SK-N-SH treated with all-trans-retinoic acid at 6 μM for 48 hours (cell line): ENCODE measurements around the gene CCDC38.
"Not testable (repeated sequence)": the region's sequence is repeated elsewhere in the genome, so short reads cannot be mapped to it uniquely, and the experiment has no call there.

Experiments used
- ATAC-seq: fragments of 200-7000 bp; cut with Tn5 transposase; 3 replicates; pipeline ENCODE4 v1.9.1; 2020; ENCODE audit warnings: mild to moderate bottlenecking, moderate library complexity
- ARNTL ChIP-seq: fragments of 450-650 bp; formaldehyde crosslinking; IDR thresholded peaks from 2 replicates; pipeline ENCODE4 v1.5.0; 2020; ENCODE audit warnings: low read depth, mild to moderate bottlenecking, moderate library complexity, borderline replicate concordance
- CSDC2 ChIP-seq: fragments of 250-450 bp; sonication (Bioruptor Pico); IDR thresholded peaks from 2 replicates; pipeline ENCODE4 v1.5.0; 2020; ENCODE audit warnings: mild to moderate bottlenecking, moderate library complexity
- ESRRG ChIP-seq: fragments of 250-450 bp; sonication (Bioruptor Pico); IDR thresholded peaks from 2 replicates; pipeline ENCODE4 v1.6.1; 2021; ENCODE audit warnings: mild to moderate bottlenecking
- GLIS3 ChIP-seq: fragments of 250-450 bp; sonication (Bioruptor Pico); IDR thresholded peaks from 2 replicates; pipeline ENCODE4 v1.5.0; 2020; ENCODE audit warnings: mild to moderate bottlenecking, moderate library complexity
- OSR1 ChIP-seq: fragments of 250-450 bp; sonication (Bioruptor Pico); IDR thresholded peaks from 2 replicates; pipeline ENCODE4 v1.8.0; 2022; ENCODE audit warnings: moderate library complexity, mild to moderate bottlenecking, inconsistent platforms
- PPARA ChIP-seq: fragments of 250-450 bp; sonication (Bioruptor Pico); IDR thresholded peaks from 2 replicates; pipeline ENCODE4 v1.5.0; 2020; ENCODE audit warnings: mild to moderate bottlenecking, borderline replicate concordance
- RARB ChIP-seq: fragments of 250-450 bp; sonication (Bioruptor Pico); IDR thresholded peaks from 2 replicates; pipeline ENCODE4 v1.8.0; 2021; ENCODE audit warnings: mild to moderate bottlenecking, moderate library complexity
- SNAI2 ChIP-seq: fragments of 250-450 bp; sonication (Bioruptor Pico); IDR thresholded peaks from 2 replicates; pipeline ENCODE4 v1.5.0; 2020; ENCODE audit warnings: mild to moderate bottlenecking, moderate library complexity
- TCF4 ChIP-seq: fragments of 250-450 bp; sonication (Bioruptor Pico); IDR thresholded peaks from 2 replicates; pipeline ENCODE4 v1.8.0; 2021; ENCODE audit warnings: mild to moderate bottlenecking, moderate library complexity, borderline replicate concordance
- TOX ChIP-seq: fragments of 250-450 bp; sonication (Bioruptor Pico); IDR thresholded peaks from 2 replicates; pipeline ENCODE4 v1.8.0; 2021; ENCODE audit warnings: mild to moderate bottlenecking, moderate library complexity, borderline replicate concordance
- TSHZ2 ChIP-seq: fragments of 250-450 bp; sonication (Bioruptor Pico); IDR thresholded peaks from 2 replicates; pipeline ENCODE4 v1.5.0; 2020; ENCODE audit warnings: mild to moderate bottlenecking, moderate library complexity
- ZC3H10 ChIP-seq: fragments of 250-450 bp; sonication (Bioruptor Pico); IDR thresholded peaks from 2 replicates; pipeline ENCODE4 v1.5.1; 2021; ENCODE audit warnings: mild to moderate bottlenecking, moderate library complexity
- ZFP3 ChIP-seq: fragments of 250-450 bp; sonication (Bioruptor Pico); IDR thresholded peaks from 2 replicates; pipeline ENCODE4 v1.5.0; 2020; ENCODE audit warnings: mild to moderate bottlenecking, moderate library complexity
- ZFP30 ChIP-seq: fragments of 450-650 bp; formaldehyde crosslinking; IDR thresholded peaks from 2 replicates; pipeline ENCODE4 v1.5.0; 2022; ENCODE audit warnings: mild to moderate bottlenecking, moderate library complexity
- ZNF70 ChIP-seq: fragments of 450-650 bp; formaldehyde crosslinking; IDR thresholded peaks from 2 replicates; pipeline ENCODE4 v1.5.0; 2020; ENCODE audit warnings: mild to moderate bottlenecking, moderate library complexity
- ZNF8 ChIP-seq: fragments of 450-650 bp; formaldehyde crosslinking; IDR thresholded peaks from 2 replicates; pipeline ENCODE4 v1.5.0; 2020; ENCODE audit warnings: mild to moderate bottlenecking, moderate library complexity
- TF ChIP-seq, protein P1 (sequence below): fragments of 250-450 bp; sonication (Bioruptor Pico); IDR thresholded peaks from 2 replicates; pipeline ENCODE4 v1.5.1; 2021; ENCODE audit warnings: mild to moderate bottlenecking, moderate library complexity

CCDC38 gene

GRCh38 chr12:95976416-95976832 is 34.0 kb upstream of the CCDC38 start:
- TF ChIP-seq SNAI2 (CRISPR knock-in tag) (no peak), ESRRG (CRISPR knock-in tag) (no peak), OSR1 (CRISPR knock-in tag) (no peak), ARNTL (CRISPR knock-in tag) (no peak), TOX (no peak), ZFP3 (CRISPR knock-in tag) (no peak), ZFP30 (CRISPR knock-in tag) (no peak), PPARA (CRISPR knock-in tag) (no peak)
- TF ChIP-seq, protein P1, sequence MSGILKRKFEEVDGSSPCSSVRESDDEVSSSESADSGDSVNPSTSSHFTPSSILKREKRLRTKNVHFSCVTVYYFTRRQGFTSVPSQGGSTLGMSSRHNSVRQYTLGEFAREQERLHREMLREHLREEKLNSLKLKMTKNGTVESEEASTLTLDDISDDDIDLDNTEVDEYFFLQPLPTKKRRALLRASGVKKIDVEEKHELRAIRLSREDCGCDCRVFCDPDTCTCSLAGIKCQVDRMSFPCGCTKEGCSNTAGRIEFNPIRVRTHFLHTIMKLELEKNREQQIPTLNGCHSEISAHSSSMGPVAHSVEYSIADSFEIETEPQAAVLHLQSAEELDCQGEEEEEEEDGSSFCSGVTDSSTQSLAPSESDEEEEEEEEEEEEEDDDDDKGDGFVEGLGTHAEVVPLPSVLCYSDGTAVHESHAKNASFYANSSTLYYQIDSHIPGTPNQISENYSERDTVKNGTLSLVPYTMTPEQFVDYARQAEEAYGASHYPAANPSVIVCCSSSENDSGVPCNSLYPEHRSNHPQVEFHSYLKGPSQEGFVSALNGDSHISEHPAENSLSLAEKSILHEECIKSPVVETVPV: no peak
- no peak for ATAC-seq

- no peak for ATAC-seq
Observed at GRCh38 chr12:95975491-95975890, 33.1 kb upstream of the CCDC38 start.

GRCh38 chr12:95974358-95974757 is 31.9 kb upstream of the CCDC38 start:
- TF ChIP-seq RARB (CRISPR knock-in tag) (no peak), ZNF8 (CRISPR knock-in tag) (no peak), ZFP3 (CRISPR knock-in tag) (no peak), ZNF70 (CRISPR knock-in tag) (no peak), ESRRG (CRISPR knock-in tag) (no peak), SNAI2 (CRISPR knock-in tag) (no peak), PPARA (CRISPR knock-in tag) (no peak), TOX (no peak), ZC3H10 (CRISPR knock-in tag) (no peak), CSDC2 (CRISPR knock-in tag) (no peak), OSR1 (CRISPR knock-in tag) (no peak)
- TF ChIP-seq, protein P1: no peak
- ATAC-seq: no peak

More at GRCh38 chr12:95975491-95975890, 33.1 kb upstream of the CCDC38 start:
- TF ChIP-seq TCF4 (CRISPR knock-in tag): no peak
- TF ChIP-seq CSDC2 (CRISPR knock-in tag): no peak
- TF ChIP-seq ARNTL (CRISPR knock-in tag): no peak
- no peak for TF ChIP-seq TSHZ2 (CRISPR knock-in tag)
- TF ChIP-seq ZC3H10 (CRISPR knock-in tag): no peak
- TF ChIP-seq ZFP3 (CRISPR knock-in tag): no peak
- TF ChIP-seq SNAI2 (CRISPR knock-in tag): no peak
- no peak for TF ChIP-seq PPARA (CRISPR knock-in tag)
- no peak for TF ChIP-seq ZNF8 (CRISPR knock-in tag)
- no peak for TF ChIP-seq GLIS3

DNA sequence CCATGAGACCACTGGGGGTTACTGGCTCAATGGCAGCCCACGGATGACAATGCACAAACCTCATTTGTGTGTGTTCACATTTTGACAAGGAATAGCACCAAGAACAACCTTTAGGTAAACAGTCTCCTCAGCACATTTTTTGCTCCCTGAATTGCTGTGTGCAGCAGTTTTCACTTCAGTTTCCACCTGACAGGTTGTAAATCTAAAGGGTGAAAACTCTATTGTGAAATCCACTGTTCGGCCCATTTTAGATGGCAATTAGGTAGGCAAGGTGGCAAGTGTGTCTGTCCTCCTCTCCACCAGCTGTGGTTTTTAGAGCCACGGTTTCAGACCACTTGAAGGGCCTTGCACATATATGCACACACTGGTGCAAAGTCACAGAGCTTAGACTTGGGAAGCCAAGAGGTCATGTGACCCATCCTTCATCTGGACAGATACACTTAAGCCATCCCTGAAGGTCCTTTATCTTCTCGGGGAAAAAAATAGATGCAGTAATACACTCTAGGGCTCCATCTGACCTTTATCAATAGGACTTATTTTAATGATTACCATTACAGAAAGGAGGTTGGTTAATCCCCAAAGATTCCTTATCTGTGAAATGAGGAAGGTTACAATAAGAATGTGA is 30.5 kb upstream of the CCDC38 start:
- ATAC-seq: no peak

DNA sequence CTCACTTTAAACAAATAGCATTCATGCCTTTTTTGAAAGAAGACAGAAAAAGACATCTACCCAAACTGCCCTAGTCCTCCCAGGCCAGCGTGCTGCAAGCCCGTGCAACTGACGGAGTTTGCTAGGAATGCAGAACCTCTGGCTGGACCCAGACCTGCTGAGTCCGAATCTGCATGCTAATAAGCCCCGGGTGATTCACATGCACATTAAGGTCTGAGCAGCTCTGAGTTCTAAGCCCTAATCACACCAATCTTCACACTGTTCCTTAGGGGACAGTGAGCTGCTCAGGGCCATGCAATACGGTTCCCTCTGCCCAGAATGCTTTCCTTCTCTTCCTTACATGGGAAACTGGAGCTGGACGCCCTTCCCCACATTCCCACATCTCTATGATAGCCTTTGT is 28.5 kb upstream of the CCDC38 start:
- TF ChIP-seq RARB (CRISPR knock-in tag): no peak
- TF ChIP-seq ZC3H10 (CRISPR knock-in tag): no peak
- TF ChIP-seq ARNTL (CRISPR knock-in tag): no peak
- no peak for TF ChIP-seq ZFP3 (CRISPR knock-in tag)
- no peak for ATAC-seq

More for the DNA sequence above, 30.5 kb upstream of the CCDC38 start:
- TF ChIP-seq, protein P1: no peak

DNA sequence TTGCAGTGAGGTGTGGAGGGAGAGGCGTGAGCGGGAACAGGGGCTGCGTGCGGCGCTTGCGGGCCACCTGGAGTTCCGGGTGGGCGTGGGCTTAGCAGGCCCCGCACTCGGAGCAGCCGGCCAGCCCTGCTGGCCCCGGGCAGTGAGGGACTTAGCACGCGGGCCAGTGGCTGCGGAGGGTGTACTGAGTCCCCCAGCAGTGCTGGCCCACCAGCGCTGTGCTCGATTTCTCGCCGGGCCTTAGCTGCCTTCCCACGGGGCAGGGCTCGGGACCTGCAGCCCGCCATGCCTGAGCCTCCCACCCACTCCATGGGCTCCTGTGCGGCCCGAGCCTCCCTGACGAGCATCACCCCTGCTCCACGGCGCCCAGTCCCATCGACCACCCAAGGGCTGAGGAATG is 26.7 kb upstream of the CCDC38 start:
- not testable (repeated sequence) for ATAC-seq
